ENCODE measurements around the gene RELL2. TPM values are rescaled to one million over a fixed set of nuclear protein-coding genes. Genes with fewer than 3 reads are reported as not detected.

Gene RELL2
- polyA plus RNA-seq, 1 of the 3 experiments (the other 2 are of a cell fraction): 15.6 TPM

DNA sequence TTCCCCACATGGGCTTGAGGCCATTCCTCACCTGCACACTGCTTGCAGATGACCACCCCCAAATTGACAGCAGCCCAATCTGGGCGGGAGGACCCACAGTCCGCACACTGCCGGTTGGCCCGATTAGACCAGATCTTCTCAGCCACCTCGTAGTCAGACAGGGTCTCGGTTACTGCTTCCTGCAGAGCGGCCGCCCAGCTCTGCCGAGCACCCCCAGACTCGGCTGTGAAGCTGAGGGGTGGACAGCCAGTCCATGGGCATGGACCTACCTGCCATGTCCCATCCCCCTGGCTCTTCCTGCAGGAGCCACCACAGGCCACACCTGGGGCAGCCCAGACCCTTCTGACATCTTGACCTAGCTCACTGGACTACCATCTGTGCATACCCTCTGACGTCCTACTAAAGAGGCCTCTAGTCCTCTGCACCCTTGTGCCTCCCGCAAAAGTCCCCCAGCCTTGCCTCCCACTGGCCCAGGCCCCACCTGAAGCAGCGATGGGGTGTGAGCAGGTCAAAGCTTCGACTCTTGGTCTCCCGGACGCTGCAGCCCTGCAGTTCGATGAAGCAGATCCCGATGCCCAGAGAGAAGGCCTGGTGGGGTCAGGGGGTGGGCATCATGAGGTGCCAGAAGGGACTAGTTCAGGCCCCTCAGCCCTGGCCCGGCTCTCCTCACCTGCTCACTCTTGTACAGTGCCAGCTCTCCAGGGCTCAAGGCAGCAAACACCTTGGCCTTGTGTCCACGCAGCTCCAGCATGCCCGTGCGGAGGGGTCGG is 35.5 kb downstream of the RELL2 start:
- no peaks in the 10 kb centered on the region for H3K79me2 ChIP-seq (ENCODE audit: insufficient read depth)
- H3K4me2 ChIP-seq: no peak overlapping the region
- ChIA-PET POLR2A (interaction anchor here (0.6 kb wide), 1 partner anchor 12 kb away, joined by 3 read pairs; no protein-coding TSS in a partner anchor), CTCF (interaction anchor here (0.7 to 6.8 kb wide), 5 partner anchors 8 to 295 kb away, joined by 3 to 39 read pairs (median 7); partner anchors contain the start of genes PCDH1 and RELL2)
- H3K9me2 ChIP-seq: no peaks in the 10 kb centered on the region
- no peak for DNase-seq
- no peak overlapping the region for H3K4me3 ChIP-seq (ENCODE audit: low read depth in 2 of 2, low read length in 1 of 2)
- H2AFZ ChIP-seq (ENCODE audit: low read depth): no peak overlapping the region
- no peaks in the 10 kb centered on the region for H4K20me1 ChIP-seq (ENCODE audit: insufficient read depth)
- H3K9me3 ChIP-seq: no peaks in the 10 kb centered on the region
- H3K36me3 ChIP-seq (replicated peaks in 1 of 2; ENCODE audit: control insufficient read depth in 1 of 2, insufficient read depth in 2 of 2, low read length in 1 of 2): peaks cover 4 to 28% of the 10 kb centered on the region in 2 experiments
- H3F3A ChIP-seq (replicated peaks; ENCODE audit: insufficient read depth): no peaks in the 10 kb centered on the region
- H3K27me3 ChIP-seq (ENCODE audit: insufficient read depth): no peaks in the 10 kb centered on the region
- no peak overlapping the region for H3K9ac ChIP-seq
- no peak overlapping the region for H3K27ac ChIP-seq (ENCODE audit: low read depth in 2 of 2, low read length in 1 of 2)
- H3K4me1 ChIP-seq (ENCODE audit: control insufficient read depth in 1 of 2, insufficient read depth in 2 of 2, low read depth in 1 of 2, low read length in 1 of 2): no peaks in the 10 kb centered on the region
- whole genome bisulfite sequencing (ENCODE audit: low lambda C conversion rate): 96% methylated on average over 15 of the region's 23 CpGs
- TF ChIP-seq POLR2AphosphoS5 (IDR thresholded peaks at IDR 0.05; ENCODE audit: low read depth, low read length) (no peak), GATA2 (CRISPR knock-in tag; IDR thresholded peaks at IDR 0.05) (no peak), USF2 (IDR thresholded peaks at IDR 0.05; ENCODE audit: borderline replicate concordance, low read depth, low read length) (no peak), RXRA (IDR thresholded peaks at IDR 0.05; ENCODE audit: borderline replicate concordance, low read depth) (no peak), NFIC (IDR thresholded peaks at IDR 0.05; ENCODE audit: borderline replicate concordance) (no peak), TAF1 (IDR thresholded peaks at IDR 0.05; ENCODE audit: borderline replicate concordance, low read depth, low read length) (no peak), YY1 (IDR thresholded peaks at IDR 0.05; ENCODE audit: low read depth) (no peak), FOSL2 (IDR thresholded peaks at IDR 0.05; ENCODE audit: borderline replicate concordance, low read depth) (no peak), NRF1 (IDR thresholded peaks at IDR 0.05; ENCODE audit: low read depth, low read length) (no peak), EP300 (IDR thresholded peaks at IDR 0.05; ENCODE audit: borderline replicate concordance in 1 of 2, low read depth in 1 of 2, low read length in 1 of 2) (no peak), RFX5 (IDR thresholded peaks at IDR 0.05; ENCODE audit: low read length) (no peak), MEF2A (IDR thresholded peaks at IDR 0.05; ENCODE audit: borderline replicate concordance, low read depth) (no peak), RAD21 (IDR thresholded peaks at IDR 0.05; ENCODE audit: low read length) (no peak), FOXJ3 (CRISPR knock-in tag; IDR thresholded peaks at IDR 0.05) (no peak)
- TF ChIP-seq, protein P1, sequence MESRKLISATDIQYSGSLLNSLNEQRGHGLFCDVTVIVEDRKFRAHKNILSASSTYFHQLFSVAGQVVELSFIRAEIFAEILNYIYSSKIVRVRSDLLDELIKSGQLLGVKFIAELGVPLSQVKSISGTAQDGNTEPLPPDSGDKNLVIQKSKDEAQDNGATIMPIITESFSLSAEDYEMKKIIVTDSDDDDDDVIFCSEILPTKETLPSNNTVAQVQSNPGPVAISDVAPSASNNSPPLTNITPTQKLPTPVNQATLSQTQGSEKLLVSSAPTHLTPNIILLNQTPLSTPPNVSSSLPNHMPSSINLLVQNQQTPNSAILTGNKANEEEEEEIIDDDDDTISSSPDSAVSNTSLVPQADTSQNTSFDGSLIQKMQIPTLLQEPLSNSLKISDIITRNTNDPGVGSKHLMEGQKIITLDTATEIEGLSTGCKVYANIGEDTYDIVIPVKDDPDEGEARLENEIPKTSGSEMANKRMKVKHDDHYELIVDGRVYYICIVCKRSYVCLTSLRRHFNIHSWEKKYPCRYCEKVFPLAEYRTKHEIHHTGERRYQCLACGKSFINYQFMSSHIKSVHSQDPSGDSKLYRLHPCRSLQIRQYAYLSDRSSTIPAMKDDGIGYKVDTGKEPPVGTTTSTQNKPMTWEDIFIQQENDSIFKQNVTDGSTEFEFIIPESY (IDR thresholded peaks at IDR 0.05; ENCODE audit: borderline replicate concordance, low read depth): no peak
- TF ChIP-seq, protein P2, sequence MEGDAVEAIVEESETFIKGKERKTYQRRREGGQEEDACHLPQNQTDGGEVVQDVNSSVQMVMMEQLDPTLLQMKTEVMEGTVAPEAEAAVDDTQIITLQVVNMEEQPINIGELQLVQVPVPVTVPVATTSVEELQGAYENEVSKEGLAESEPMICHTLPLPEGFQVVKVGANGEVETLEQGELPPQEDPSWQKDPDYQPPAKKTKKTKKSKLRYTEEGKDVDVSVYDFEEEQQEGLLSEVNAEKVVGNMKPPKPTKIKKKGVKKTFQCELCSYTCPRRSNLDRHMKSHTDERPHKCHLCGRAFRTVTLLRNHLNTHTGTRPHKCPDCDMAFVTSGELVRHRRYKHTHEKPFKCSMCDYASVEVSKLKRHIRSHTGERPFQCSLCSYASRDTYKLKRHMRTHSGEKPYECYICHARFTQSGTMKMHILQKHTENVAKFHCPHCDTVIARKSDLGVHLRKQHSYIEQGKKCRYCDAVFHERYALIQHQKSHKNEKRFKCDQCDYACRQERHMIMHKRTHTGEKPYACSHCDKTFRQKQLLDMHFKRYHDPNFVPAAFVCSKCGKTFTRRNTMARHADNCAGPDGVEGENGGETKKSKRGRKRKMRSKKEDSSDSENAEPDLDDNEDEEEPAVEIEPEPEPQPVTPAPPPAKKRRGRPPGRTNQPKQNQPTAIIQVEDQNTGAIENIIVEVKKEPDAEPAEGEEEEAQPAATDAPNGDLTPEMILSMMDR (IDR thresholded peaks at IDR 0.05): no peak
- TF ChIP-seq, protein P3, sequence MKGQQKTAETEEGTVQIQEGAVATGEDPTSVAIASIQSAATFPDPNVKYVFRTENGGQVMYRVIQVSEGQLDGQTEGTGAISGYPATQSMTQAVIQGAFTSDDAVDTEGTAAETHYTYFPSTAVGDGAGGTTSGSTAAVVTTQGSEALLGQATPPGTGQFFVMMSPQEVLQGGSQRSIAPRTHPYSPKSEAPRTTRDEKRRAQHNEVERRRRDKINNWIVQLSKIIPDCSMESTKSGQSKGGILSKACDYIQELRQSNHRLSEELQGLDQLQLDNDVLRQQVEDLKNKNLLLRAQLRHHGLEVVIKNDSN (IDR thresholded peaks at IDR 0.05; ENCODE audit: borderline replicate concordance, low read depth): no peak

Data from SK-N-SH (cell line).